Right lobe of liver (tissue), 6 donors: Measurements from ENCODE around the gene GOLGA3. TPM values are rescaled to one million over a fixed set of nuclear protein-coding genes. Genes with fewer than 3 reads are reported as not detected.

Experiments used
- ATAC-seq, 4 donors: fragments of 200-7000 bp; cut with Tn5 transposase; one replicate each; pipeline ENCODE4 v1.9.1; 2020; ENCODE audit warnings: mild to moderate bottlenecking in 4 of 4, moderate library complexity in 4 of 4
- DNase-seq, 3 donors: peaks; one replicate each; pipeline ENCODE4 v3.0.0-alpha.2; 2020
- H3K27ac ChIP-seq, 3 donors: fragments of 200-600 bp; one replicate each; pipeline ENCODE4 v1.8.0; 2022
- H3K27me3 ChIP-seq, 2 donors: fragments of 200-600 bp; one replicate each; pipeline ENCODE4 v1.8.0; 2022
- H3K36me3 ChIP-seq, 4 donors: fragments of 200-600 bp; sonication (generic) in 1 of 4; one replicate each; pipeline versions ENCODE4 v1.5.1 to v1.8.0; 2017 to 2022; ENCODE audit warnings: control low read depth in 1 of 4
- H3K4me1 ChIP-seq, 4 donors: fragments of 200-600 bp; sonication (generic) in 1 of 4; one replicate each; pipeline versions ENCODE4 v1.5.1 to v1.8.0; 2017 to 2022; ENCODE audit warnings: control low read depth in 1 of 4
- H3K4me3 ChIP-seq, 3 donors: fragments of 200-600 bp; one replicate each; pipeline ENCODE4 v1.8.0; 2022
- H3K9me3 ChIP-seq, 4 donors: fragments of 200-600 bp; sonication (generic) in 1 of 4; one replicate each; pipeline versions ENCODE4 v1.5.1 to v1.8.0; 2017 to 2022; ENCODE audit warnings: control low read depth in 1 of 4
- POLR2A ChIP-seq: fragments of 450-650 bp; IDR thresholded peaks from one replicate; pipeline ENCODE4 v1.6.1; 2017; ENCODE audit warnings: antibody characterized with exemption, mild to moderate bottlenecking
- WGBS: methylation state at CpG from one replicate; pipeline ENCODE4 v1.1.6; 2018; ENCODE audit warnings: low coverage, low lambda C conversion rate; ENCODE audit not compliant: insufficient coverage; ENCODE audit errors: missing lambda C conversion rate; 5-methylcytosine and 5-hydroxymethylcytosine counted together
- intact Hi-C, 2 donors: fragments of 100-400 bp; cut with DNase I; formaldehyde crosslinking; loops; one replicate each; pipeline versions ENCODE4 v1.11.2 to v1.14.1; 2022
- total RNA-seq, 6 experiments: library from RNA; depleted of rRNA in 2 of 6; stranded (reverse); fragments of >200 nt in 2 of 6; fragmentation: NEBNext Ultra II Directional in 3 of 6; extraction: Animal tissue kit (Norgen Biotek cat#: 25700) in 3 of 6; gene quantifications; one replicate each; pipeline versions ENCODE4 v1.1.0 to v1.2.4, GENCODE V29; 2016 to 2023
- TF ChIP-seq, protein P1 (sequence below), 4 donors: fragments of 200-600 bp in 3 of 4; fragments of 450-650 bp in 1 of 4; IDR thresholded peaks; one replicate each; pipeline versions ENCODE4 v1.5.1 to v1.8.0; 2016 to 2022; ENCODE audit warnings: antibody characterized with exemption in 4 of 4, mild to moderate bottlenecking in 2 of 4
- donor health status: DM: no; HTN: yes; CAD: no.
- donor health status: DM: no; HTN: no; CAD: no.
- donor health status: DM: no; HTN: no; CAD: no.
- donor health status: DM: no; HTN: yes; CAD: no.
- donor health status: DM: no; HTN: yes; CAD: no.

GOLGA3 gene
- total RNA-seq, 6 experiments from 2014 or later, result 15.7 to 37.5 (median 22.8) TPM

DNA sequence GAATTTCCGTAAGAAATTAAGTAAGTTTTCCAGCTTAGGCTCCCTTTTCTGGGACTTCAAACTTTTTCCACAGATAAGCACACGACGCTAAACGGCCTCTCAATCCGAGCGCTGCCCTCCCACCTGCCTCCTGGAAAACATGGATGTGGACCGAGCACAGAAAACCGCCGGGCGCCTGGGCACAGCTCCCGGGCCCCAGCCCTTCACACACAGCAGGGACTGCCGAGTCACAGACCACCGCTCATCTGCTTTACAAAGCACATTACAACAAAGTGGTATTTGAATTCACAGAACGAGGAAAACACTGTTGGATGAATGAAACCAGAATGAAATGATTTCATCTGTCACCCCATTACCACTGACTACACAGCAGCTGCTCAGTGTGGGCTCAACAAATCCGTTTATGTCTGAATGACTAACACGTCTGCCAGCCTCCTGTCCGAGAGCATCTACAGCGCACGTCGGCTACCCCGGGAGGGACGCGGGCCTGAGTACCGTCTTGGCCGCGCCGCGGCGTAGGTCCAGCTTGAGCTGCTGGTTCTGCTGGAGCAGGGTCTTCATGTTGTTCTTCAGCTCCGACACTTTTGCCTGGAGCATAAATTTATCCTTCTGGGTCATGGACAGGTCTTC, 53.9 kb downstream of the GOLGA3 start:
- 99% methylated on average over 7 of the region's 30 CpGs for WGBS
- Histone ChIP-seq H3K4me1 (no peaks in the 10 kb centered on the region), H3K4me3 (no peak overlapping the region), H3K27me3 (no peaks in the 10 kb centered on the region), H3K36me3 (peaks cover 0 to 73% (median 26%) of the 10 kb centered on the region in 4 donors), H3K27ac (no peak overlapping the region), H3K9me3 (no peaks in the 10 kb centered on the region)
- DNase-seq (no peak), ATAC-seq (no peak)
- TF ChIP-seq, protein P1, sequence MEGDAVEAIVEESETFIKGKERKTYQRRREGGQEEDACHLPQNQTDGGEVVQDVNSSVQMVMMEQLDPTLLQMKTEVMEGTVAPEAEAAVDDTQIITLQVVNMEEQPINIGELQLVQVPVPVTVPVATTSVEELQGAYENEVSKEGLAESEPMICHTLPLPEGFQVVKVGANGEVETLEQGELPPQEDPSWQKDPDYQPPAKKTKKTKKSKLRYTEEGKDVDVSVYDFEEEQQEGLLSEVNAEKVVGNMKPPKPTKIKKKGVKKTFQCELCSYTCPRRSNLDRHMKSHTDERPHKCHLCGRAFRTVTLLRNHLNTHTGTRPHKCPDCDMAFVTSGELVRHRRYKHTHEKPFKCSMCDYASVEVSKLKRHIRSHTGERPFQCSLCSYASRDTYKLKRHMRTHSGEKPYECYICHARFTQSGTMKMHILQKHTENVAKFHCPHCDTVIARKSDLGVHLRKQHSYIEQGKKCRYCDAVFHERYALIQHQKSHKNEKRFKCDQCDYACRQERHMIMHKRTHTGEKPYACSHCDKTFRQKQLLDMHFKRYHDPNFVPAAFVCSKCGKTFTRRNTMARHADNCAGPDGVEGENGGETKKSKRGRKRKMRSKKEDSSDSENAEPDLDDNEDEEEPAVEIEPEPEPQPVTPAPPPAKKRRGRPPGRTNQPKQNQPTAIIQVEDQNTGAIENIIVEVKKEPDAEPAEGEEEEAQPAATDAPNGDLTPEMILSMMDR (IDR thresholded peaks at IDR 0.05), result no peak
- TF ChIP-seq POLR2A, result no peak
- intact Hi-C loops, result no loop called here

DNA sequence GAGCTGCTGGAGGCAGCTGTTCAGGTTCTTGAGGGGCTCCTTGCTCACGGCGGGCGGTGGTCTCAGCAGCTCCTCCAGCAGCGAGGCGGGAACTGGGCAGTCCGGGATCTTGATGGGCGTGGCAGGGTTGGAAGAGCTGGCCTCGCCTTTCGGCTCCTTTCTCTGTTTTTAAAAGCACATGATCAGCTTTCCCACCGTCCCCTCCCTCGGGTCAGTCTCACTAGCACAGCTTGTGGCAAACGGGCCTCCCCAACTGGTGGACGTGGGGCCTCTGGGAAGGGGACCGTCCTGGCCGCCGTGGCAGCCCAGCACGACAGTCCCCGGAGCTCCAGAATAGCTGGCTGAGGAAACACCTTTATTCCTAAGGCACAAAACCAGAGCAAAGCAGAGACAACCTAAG, 54.5 kb downstream of the GOLGA3 start:
- TF ChIP-seq, protein P1 (IDR thresholded peaks at IDR 0.05), result no peak
- no peak for TF ChIP-seq POLR2A
- no peaks in the 10 kb centered on the region for H3K9me3 ChIP-seq
- no peak overlapping the region for H3K4me3 ChIP-seq
- no peak for DNase-seq
- WGBS, result 76% methylated on average over 3 of the region's 18 CpGs
- ATAC-seq, result no peak
- intact Hi-C loops, result no loop called here
- no peaks in the 10 kb centered on the region for H3K27me3 ChIP-seq
- H3K36me3 ChIP-seq, result peaks cover 0 to 71% (median 26%) of the 10 kb centered on the region in 4 donors
- H3K4me1 ChIP-seq, result no peaks in the 10 kb centered on the region
- H3K27ac ChIP-seq, result no peak overlapping the region

DNA sequence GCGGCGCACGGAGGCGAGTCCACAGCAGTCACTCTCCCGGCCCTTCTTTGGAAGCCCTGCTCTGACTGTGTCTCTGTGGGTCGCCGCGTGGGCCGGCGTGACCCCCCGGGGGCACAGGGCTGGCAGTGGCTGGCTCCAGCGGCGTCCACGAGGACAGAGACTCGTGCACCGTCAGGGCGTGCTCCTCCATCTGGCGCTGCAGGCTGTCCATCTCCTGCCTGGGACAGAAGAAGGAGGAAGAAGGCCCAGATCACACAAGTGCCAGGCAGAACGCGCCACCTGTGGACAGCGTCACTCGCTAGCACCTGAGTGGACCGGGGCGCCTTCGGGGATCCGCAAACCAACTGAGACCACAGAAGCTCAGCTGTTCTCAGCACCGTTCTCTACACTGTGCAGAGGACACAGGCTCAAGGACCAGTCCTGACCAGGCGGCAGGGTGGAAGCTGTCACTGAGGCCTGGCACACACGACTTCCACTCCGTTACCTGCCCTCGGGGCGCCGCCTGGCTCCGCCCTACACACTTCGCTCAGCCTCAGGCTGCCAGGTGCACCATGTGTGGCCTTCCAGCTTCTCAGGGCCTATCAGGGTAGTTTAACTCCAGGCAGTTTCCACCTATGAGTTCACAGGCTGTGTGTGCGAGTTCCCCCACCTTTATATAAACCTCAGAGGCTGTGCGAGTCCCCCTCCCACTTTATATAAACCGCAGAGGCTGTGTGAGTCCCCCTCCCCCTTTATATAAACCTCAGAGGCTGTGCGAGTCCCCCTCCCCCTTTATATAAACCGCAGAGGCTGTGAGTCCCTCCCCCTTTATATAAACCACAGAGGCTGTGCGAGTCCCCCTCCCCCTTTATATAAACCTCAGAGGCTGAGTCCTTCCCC, 55.4 kb downstream of the GOLGA3 start:
- peaks cover 0 to 64% (median 26%) of the 10 kb centered on the region in 4 donors for H3K36me3 ChIP-seq
- no peaks in the 10 kb centered on the region for H3K9me3 ChIP-seq
- no peak for ATAC-seq
- H3K4me1 ChIP-seq, result peaks cover 0 to 6% (median 0%) of the 10 kb centered on the region in 4 donors
- H3K27ac ChIP-seq, result no peak overlapping the region
- no peak for DNase-seq
- no peak overlapping the region for H3K4me3 ChIP-seq
- intact Hi-C loops, result no loop called here
- no peaks in the 10 kb centered on the region for H3K27me3 ChIP-seq
- 89% methylated on average over 10 of the region's 41 CpGs for WGBS
- no peak for TF ChIP-seq POLR2A
- TF ChIP-seq, protein P1 (IDR thresholded peaks at IDR 0.05), result no peak

DNA sequence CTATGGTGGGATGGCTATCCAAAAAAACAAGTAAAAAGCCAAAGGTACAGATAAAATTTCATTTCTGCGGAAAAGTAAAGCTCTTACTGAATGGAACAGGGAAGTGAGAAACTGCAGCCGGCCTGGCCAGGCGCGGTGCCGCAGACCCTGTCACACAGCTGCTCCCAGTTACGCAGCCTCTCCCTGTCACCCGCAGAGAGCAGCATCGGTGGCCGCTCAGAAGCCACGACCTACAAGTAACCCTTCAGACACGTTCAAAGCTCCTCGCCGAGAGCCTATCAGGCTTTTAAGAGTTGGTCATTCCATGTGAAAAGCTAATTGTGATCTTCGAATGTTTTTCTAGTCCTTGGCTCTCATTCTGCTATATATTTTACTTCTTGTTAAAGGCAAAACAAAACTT, 56.1 kb downstream of the GOLGA3 start:
- no peak overlapping the region for H3K4me3 ChIP-seq
- peaks cover 0 to 62% (median 24%) of the 10 kb centered on the region in 4 donors for H3K36me3 ChIP-seq
- H3K4me1 ChIP-seq, result peaks cover 0 to 6% (median 0%) of the 10 kb centered on the region in 4 donors
- 77% methylated on average over 11 of the region's 14 CpGs for WGBS
- intact Hi-C loops, result no loop called here
- ATAC-seq (peak in 3 of 4 donors; percentile 8 to 38 (median 20)), DNase-seq (no peak)
- H3K27ac ChIP-seq, result no peak overlapping the region
- TF ChIP-seq, protein P1 (IDR thresholded peaks at IDR 0.05), result no peak
- no peak for TF ChIP-seq POLR2A
- H3K9me3 ChIP-seq, result no peaks in the 10 kb centered on the region
- H3K27me3 ChIP-seq, result no peaks in the 10 kb centered on the region
